Measurements from ENCODE around the gene GMDS. TPM values are rescaled to one million over a fixed set of nuclear protein-coding genes. Genes with fewer than 3 reads are reported as not detected.

Gene GMDS
- polyA plus RNA-seq, 1 donor = 8.2 TPM

- DNase-seq = no peak
Observed at GRCh38 chr6:1735239-1735803, 510.1 kb downstream of the GMDS start.

- DNase-seq = no peak
Observed at GRCh38 chr6:1730882-1731281, 514.5 kb downstream of the GMDS start.

- DNase-seq = no peak
Observed at GRCh38 chr6:1729750-1730140, 515.7 kb downstream of the GMDS start.

- DNase-seq = no peak
Observed at GRCh38 chr6:1729133-1729749, 516.2 kb downstream of the GMDS start.

- no peak for DNase-seq
Observed at GRCh38 chr6:1726341-1726768, 519.0 kb downstream of the GMDS start.

GRCh38 chr6:1724616-1725015 is 520.8 kb downstream of the GMDS start:
- no peak for DNase-seq

GRCh38 chr6:1724124-1724523 is 521.3 kb downstream of the GMDS start:
- DNase-seq = no peak

- no peak for DNase-seq
Observed at GRCh38 chr6:1722801-1723200, 522.6 kb downstream of the GMDS start.

- DNase-seq = no peak
Observed at GRCh38 chr6:1720620-1721322, 524.6 kb downstream of the GMDS start.

- no peak for DNase-seq
Observed at GRCh38 chr6:1719922-1720321, 525.5 kb downstream of the GMDS start.

- no peak for DNase-seq
Observed at GRCh38 chr6:1716868-1717267, 528.5 kb downstream of the GMDS start.

GRCh38 chr6:1716396-1716795 is 529.0 kb downstream of the GMDS start:
- DNase-seq = no peak

- DNase-seq = no peak
Observed at GRCh38 chr6:1715336-1715735, 530.1 kb downstream of the GMDS start.

- DNase-seq = no peak
Observed at GRCh38 chr6:1714654-1715053, 530.8 kb downstream of the GMDS start.

- DNase-seq = no peak
Observed at GRCh38 chr6:1713016-1713600, 532.3 kb downstream of the GMDS start.

GRCh38 chr6:1712451-1712850 is 533.0 kb downstream of the GMDS start:
- DNase-seq = no peak

GRCh38 chr6:1711136-1711535 is 534.3 kb downstream of the GMDS start:
- no peak for DNase-seq

GRCh38 chr6:1709234-1709641 is 536.2 kb downstream of the GMDS start:
- DNase-seq = no peak

- DNase-seq = no peak
Observed at GRCh38 chr6:1708820-1709219, 536.6 kb downstream of the GMDS start.

GRCh38 chr6:1708122-1708521 is 537.3 kb downstream of the GMDS start:
- DNase-seq = no peak

- no peak for DNase-seq
Observed at GRCh38 chr6:1705630-1706029, 539.8 kb downstream of the GMDS start.

GRCh38 chr6:1705183-1705582 is 540.2 kb downstream of the GMDS start:
- no peak for DNase-seq

GRCh38 chr6:1704711-1705110 is 540.7 kb downstream of the GMDS start:
- no peak for DNase-seq

- DNase-seq = no peak
Observed at GRCh38 chr6:1703923-1704322, 541.5 kb downstream of the GMDS start.
